Activated B cell treated with CpG ODN at 0.5 μM for 24 hours (primary cell): ENCODE results near the gene COL11A1. TPM values are rescaled to one million over a fixed set of nuclear protein-coding genes. Genes with fewer than 3 reads are reported as not detected.
"Not testable (repeated sequence)": the region's sequence is repeated elsewhere in the genome, so short reads cannot be mapped to it uniquely, and the experiment has no call there.

Experiments used
- ATAC-seq: fragments of 200-7000 bp; cut with Tn5 transposase; one replicate; pipeline ENCODE4 v1.10.0; 2021; ENCODE audit warnings: low read depth, mild to moderate bottlenecking, moderate library complexity
- CTCF ChIA-PET: fragments of 350-600 bp; sonication (Branson Sonifier 250); formaldehyde crosslinking; loops from one replicate; lab custom pipeline; 2021; ENCODE audit warnings: antibody characterized with exemption; lab: Charles Lee
- POLR2A ChIA-PET: fragments of 350-600 bp; sonication (Branson Sonifier 250); formaldehyde crosslinking; loops from one replicate; lab custom pipeline; 2021; ENCODE audit warnings: antibody characterized with exemption; lab: Charles Lee
- DNase-seq: peaks from one replicate; pipeline ENCODE4 v3.0.0; 2022
- H3K27ac Mint-ChIP-seq: one replicate; pipeline ENCODE4 v1.8.0; 2020; ENCODE audit warnings: mixed read lengths
- H3K27me3 Mint-ChIP-seq: one replicate; pipeline ENCODE4 v1.8.0; 2021; ENCODE audit warnings: mixed read lengths
- H3K36me3 Mint-ChIP-seq: one replicate; pipeline ENCODE4 v1.8.0; 2021; ENCODE audit warnings: low read depth, mixed read lengths
- H3K4me1 Mint-ChIP-seq: one replicate; pipeline ENCODE4 v1.8.0; 2021; ENCODE audit warnings: mixed read lengths
- H3K4me3 Mint-ChIP-seq: one replicate; pipeline ENCODE4 v1.8.0; 2020; ENCODE audit warnings: mild to moderate bottlenecking, mixed read lengths
- H3K9me3 Mint-ChIP-seq: one replicate; pipeline ENCODE4 v1.8.0; 2020; ENCODE audit warnings: mixed read lengths
- intact Hi-C: fragments of 100-400 bp; cut with micrococcal nuclease; formaldehyde crosslinking; loops from one replicate; pipeline ENCODE4 v1.15.1; 2024
- total RNA-seq: library from RNA; stranded (reverse); gene quantifications from 2 replicates; pipeline ENCODE4 v1.2.3, GENCODE V29; 2022
- TF ChIP-seq, protein P1 (sequence below): fragments of 200-600 bp; IDR thresholded peaks from one replicate; pipeline ENCODE4 v1.8.0; 2022; ENCODE audit warnings: antibody characterized with exemption, mild to moderate bottlenecking

COL11A1 gene
- total RNA-seq, 1 donor from 2014 or later: not detected

DNA sequence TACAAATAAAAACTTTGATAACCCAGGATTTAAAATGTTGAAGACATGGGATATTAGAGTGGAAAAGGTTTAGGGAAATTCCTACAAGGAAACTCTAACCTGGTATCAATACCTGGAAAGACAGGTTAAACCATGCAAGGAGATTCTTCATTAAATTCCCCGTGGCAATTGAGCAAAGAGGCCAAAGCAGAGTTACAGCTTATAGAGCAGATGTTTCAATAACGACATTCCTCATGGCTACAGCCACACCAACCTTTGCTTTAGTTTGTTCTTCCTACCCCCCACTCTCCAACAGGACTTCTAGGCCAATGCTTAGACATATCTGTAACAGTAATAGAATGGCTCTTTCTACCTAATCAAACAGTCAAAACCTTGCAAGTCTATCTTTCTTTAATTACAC is 271.3 kb downstream of the COL11A1 start:
- TF ChIP-seq, protein P1, sequence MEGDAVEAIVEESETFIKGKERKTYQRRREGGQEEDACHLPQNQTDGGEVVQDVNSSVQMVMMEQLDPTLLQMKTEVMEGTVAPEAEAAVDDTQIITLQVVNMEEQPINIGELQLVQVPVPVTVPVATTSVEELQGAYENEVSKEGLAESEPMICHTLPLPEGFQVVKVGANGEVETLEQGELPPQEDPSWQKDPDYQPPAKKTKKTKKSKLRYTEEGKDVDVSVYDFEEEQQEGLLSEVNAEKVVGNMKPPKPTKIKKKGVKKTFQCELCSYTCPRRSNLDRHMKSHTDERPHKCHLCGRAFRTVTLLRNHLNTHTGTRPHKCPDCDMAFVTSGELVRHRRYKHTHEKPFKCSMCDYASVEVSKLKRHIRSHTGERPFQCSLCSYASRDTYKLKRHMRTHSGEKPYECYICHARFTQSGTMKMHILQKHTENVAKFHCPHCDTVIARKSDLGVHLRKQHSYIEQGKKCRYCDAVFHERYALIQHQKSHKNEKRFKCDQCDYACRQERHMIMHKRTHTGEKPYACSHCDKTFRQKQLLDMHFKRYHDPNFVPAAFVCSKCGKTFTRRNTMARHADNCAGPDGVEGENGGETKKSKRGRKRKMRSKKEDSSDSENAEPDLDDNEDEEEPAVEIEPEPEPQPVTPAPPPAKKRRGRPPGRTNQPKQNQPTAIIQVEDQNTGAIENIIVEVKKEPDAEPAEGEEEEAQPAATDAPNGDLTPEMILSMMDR: no peak
- Mint-ChIP-seq H3K27me3 (no peaks in the 10 kb centered on the region), H3K36me3 (no peaks in the 10 kb centered on the region), H3K4me3 (no peak overlapping the region), H3K27ac (no peak overlapping the region), H3K9me3 (peaks cover 7% of the 10 kb centered on the region), H3K4me1 (no peaks in the 10 kb centered on the region)
- ChIA-PET CTCF (no interaction called here), POLR2A (no interaction called here)
- ATAC-seq (no peak), DNase-seq (no peak)
- intact Hi-C loops: no loop called here

GRCh38 chr1:102834688-102835320 is 273.5 kb downstream of the COL11A1 start:
- CTCF ChIA-PET: no interaction called here

DNA sequence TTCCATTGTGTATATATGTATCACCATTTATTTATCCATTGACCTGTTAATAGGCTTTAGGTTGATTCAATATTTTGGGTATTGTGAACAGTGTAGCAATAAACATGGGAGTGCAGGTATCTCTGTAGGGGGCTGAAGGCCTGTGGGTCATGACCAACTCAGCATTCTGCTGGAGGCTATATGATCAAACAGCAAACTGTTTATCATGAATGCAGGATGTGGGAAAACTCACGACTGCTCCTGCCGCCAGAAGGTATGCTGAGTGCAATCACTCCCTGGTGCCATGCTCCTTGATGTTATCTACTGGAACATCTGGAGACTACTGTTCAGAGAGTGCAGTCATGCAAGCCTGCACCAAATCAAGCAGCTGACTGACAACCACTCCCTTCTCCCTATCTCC is 275.2 kb downstream of the COL11A1 start:
- no peaks in the 10 kb centered on the region for H3K27me3 Mint-ChIP-seq
- ChIA-PET CTCF (no interaction called here), POLR2A (no interaction called here)
- H3K27ac Mint-ChIP-seq: no peak overlapping the region
- no peaks in the 10 kb centered on the region for H3K4me1 Mint-ChIP-seq
- H3K9me3 Mint-ChIP-seq: peaks cover 9% of the 10 kb centered on the region
- TF ChIP-seq, protein P1: no peak
- no peak for DNase-seq
- H3K4me3 Mint-ChIP-seq: no peak overlapping the region
- ATAC-seq: no peak
- H3K36me3 Mint-ChIP-seq: no peaks in the 10 kb centered on the region
- intact Hi-C loops: no loop called here

More at GRCh38 chr1:102834688-102835320, 273.5 kb downstream of the COL11A1 start:
- peaks cover 9% of the 10 kb centered on the region for H3K9me3 Mint-ChIP-seq
- no peak for ATAC-seq
- POLR2A ChIA-PET: no interaction called here
- TF ChIP-seq, protein P1: no peak
- no peaks in the 10 kb centered on the region for H3K27me3 Mint-ChIP-seq
- H3K36me3 Mint-ChIP-seq: no peaks in the 10 kb centered on the region
- intact Hi-C loops: no loop called here
- DNase-seq: no peak
- no peak overlapping the region for H3K4me3 Mint-ChIP-seq
- no peak overlapping the region for H3K27ac Mint-ChIP-seq
- no peaks in the 10 kb centered on the region for H3K4me1 Mint-ChIP-seq

- intact Hi-C loops: not testable (repeated sequence)
Measured at GRCh38 chr1:102826706-102827105, 281.6 kb downstream of the COL11A1 start.

More at GRCh38 chr1:102826706-102827105, 281.6 kb downstream of the COL11A1 start:
- ATAC-seq, H3K9me3 Mint-ChIP-seq, H3K27me3 Mint-ChIP-seq, POLR2A ChIA-PET, H3K27ac Mint-ChIP-seq, H3K4me1 Mint-ChIP-seq, H3K36me3 Mint-ChIP-seq, CTCF ChIA-PET, DNase-seq, H3K4me3 Mint-ChIP-seq: not testable (repeated sequence)
